NCI-H82 treated with DMSO at 0.1 percent for 48 hours (cell line): Measurements from ENCODE around the gene PGGHG.
"Not testable (repeated sequence)": the region's sequence is repeated elsewhere in the genome, so short reads cannot be mapped to it uniquely, and the experiment has no call there.

Experiments
- DNase-seq: peaks from one replicate; lab custom pipeline; 2025; ENCODE audit not compliant: unreplicated experiment; lab: John Stamatoyannopoulos, UW

The PGGHG gene

DNA sequence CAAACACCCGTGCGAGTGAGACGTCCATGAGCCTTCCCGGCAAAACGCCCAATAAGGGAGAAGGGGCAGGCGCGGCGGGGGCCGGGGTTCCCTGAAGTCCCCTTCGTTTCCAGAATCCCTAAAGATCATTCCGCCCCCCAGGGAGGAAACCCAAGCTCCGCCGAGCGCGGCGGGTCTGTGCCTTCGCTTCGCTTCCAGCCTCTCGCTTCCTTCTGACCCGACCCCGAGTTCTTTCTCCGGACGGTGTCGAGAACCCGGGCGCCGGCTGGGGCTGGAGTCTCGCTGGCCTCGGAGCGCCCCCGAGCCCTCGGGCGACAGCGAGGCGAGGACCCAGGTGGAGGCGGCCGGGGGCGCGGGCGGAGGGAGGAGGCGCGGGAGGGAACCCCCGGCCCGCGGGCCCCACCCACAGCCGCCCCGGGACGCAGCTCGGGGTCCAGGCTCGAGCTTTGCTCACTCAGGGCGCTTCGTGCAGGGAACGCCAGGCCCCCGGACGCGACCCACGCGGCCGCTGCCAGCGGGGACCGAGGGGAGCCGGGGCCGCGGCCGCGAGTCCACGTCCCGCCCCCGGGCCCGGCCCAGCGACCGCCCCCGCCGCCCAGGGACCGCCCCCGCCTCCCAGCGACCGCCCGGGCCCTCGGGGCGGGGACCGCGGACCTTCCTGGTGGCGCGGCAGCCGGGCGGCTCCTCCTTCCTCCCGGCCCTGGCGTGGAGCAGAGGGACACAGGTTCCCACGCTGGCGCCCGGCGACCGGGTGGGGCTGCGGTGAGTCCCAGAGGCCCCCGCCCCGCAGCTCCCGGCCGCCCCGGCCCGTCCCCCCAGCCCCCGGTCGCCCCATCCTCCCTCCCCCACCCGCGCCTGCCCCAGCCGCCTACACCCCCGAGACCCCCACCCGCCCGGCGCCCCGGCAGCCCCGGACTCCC lies at the start of gene PGGHG:
Gene PGGHG (plus strand): TSS at position 649 of the 920 bp plus-strand sequence. CDS start 691 bp downstream, outside the sequence.
- DNase-seq, result no peak

DNA sequence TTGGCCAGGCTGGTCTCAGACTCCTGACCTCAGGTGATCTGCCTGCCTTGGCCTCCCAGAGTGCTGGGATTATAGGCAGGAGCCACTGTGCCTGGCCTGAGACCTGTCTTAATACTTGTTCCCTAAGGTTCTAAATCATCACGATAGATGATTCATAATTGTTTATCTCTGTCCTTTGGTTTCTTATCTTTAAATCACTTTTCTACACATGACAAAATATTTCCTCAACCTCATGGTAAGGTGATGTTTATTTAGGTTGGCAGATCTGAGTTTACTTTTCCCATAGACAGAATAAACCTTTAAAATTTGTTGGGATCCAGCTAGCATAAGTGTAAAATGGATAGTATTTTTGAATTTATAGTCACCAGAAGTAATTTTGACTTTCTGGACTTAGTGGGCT lies 48.6 kb upstream of the PGGHG start:
- DNase-seq, result no peak

- no peak for DNase-seq
These were observed 47.3 kb upstream of the PGGHG start for GRCh38 chr11:241634-242033.

GRCh38 chr11:244376-244775 lies 44.5 kb upstream of the PGGHG start:
- DNase-seq, result no peak

DNA sequence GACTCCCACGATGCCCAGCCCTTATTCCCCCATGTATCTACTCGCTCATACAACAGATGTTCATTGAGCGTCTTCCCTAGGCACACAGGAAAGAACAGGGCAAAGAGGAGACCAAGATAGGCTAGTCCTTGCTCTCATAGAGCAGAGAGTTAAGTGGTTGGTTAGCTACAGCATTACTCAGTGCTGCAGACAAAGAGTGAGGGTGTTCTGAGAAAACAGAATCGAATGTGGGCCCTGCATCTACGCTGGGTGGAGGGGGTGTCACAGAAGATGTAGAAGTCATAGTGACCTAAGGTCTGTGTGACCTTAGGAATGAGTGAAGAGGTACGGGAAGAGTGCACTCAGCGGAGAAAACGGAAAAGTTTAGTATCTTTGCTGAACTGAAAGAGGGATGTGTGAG lies 39.9 kb upstream of the PGGHG start:
- DNase-seq, result no peak

DNA sequence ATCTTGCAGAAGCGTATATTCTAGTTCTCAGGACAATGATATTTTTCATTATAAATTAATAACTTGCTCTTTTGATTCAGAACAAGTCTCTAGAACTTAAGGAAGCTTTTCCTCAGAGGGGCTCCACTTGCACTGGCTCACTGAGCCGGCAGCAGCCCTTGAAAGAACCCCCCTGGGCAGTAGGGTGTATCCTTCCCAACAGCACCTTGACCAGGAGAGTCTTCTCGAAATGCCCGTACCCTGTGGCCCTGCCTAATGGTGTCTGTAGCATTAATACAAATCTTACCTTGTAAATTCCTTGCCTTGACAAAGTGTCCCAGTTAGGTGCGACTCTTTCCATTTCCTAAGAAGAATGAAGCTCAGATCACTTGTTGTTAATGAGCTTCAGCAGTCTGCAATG lies 38.7 kb upstream of the PGGHG start:
- no peak for DNase-seq

DNA sequence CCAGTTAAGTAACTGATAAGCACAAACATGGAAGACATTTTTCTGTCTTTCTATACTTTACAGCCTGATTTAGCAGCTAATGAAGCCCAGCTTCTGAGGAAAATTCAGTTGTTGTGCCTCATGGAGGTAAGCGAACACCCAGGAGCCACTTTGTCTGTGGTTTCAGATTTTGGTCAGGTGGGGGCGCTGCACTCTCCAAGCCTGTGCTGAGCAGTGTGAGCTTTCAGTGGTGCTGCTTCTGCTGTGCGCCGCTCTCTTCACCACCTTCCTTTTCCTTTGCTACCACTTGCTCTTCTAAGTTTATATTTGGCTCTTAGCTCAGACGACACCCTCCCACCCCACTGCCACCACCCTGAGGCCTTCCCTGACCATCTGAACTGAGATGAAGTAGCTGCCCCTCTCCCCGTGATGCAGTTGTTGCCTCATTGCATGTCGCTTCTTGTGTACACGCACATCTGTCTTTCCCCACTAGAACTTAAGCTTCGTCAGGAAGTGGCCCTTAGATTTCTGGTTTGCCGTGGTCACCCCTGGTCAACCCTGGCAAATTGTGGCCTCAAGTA lies 38.1 kb upstream of the PGGHG start:
- no peak for DNase-seq

DNA sequence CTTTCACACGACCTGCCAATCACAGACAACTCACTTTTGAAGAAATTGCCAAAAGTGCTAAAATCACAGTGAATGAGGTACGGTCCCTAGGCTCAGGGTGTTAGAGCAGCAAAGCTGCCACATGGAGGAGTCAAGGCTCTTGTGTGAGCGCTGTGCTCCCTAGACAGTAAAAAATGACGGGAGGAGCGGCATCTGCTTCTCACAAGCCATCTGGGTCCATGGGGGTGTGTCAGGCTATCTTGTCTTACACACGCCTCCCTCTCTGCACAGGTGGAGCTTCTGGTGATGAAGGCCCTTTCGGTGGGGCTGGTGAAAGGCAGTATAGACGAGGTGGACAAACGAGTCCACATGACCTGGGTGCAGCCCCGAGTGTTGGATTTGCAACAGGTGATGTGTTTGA lies 37.4 kb upstream of the PGGHG start:
- no peak for DNase-seq

DNA sequence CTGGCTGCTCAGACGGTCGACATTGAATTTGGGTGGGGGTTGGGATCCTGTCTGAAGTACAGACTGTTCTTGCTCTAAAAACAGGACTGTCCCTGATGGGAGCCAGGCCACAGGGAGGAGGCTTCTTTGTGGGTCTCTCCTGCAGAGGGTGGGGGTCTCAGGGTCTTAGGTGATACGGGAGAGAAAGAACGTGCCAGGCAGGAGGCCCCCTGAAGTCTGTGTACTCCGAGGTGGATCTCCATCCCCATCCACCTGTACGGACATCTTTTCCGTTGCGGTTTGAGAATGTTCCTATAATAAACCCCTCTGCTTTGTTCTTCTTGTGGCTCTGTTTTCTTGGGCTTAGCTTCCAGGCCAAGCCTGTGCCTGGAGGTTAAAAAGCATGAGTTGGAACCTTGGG lies 36.3 kb upstream of the PGGHG start:
- no peak for DNase-seq

DNA sequence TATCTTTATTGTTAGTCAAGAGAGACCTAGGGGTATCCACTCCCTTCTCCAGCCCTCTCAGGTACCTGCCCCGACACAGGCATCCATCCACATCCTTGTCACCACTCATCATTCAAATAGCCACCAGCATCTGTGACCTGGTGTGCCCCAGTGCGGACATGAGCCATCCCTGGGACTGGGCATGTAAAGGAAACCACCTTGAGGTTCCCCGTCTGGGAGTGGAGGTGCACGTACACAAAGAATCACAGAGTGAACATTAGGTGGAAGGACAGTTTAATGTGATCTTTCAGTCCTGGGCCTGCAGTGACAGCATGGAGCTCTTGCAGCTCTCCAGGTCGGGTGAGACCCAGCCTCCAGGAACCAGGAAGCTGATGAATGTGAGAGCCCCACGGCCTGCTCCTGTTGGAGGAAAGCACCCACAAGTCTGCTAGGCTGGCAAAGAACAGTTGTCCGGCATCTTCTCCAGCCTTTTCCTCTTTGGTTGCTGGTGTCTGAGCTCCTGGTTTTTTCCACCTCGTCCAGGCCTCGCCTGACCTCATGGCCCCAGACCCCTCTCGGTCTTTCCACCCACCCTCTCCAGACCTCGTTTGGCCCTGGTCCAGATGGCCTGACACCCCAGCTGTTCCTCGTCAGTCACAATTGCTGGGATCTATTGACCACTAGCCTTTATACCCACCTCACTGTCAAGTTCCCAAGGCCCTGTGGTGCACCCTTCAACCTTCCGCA lies 35.6 kb upstream of the PGGHG start:
- DNase-seq, result no peak

GRCh38 chr11:253886-254270 lies 35.0 kb upstream of the PGGHG start:
- DNase-seq, result no peak

DNA sequence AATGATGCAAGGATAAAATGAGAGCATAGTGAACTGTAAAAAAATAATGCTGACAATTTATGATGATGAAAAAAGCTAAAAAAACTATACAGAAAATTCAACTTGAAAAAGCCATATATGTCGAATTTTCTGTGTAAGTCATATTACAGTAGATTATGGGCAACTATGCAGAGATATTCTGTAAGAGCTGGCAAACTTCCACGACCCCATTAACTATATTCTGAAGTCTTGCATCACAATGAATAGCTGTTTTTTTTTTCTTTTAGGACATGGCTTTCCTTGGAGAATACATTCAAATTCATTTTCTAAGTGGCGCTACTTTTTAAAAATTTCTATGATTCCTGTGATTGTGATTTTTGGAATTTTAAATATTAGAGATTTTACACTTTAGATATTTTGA lies 33.8 kb upstream of the PGGHG start:
- DNase-seq, result no peak

GRCh38 chr11:255816-256215 lies 33.1 kb upstream of the PGGHG start:
- no peak for DNase-seq

DNA sequence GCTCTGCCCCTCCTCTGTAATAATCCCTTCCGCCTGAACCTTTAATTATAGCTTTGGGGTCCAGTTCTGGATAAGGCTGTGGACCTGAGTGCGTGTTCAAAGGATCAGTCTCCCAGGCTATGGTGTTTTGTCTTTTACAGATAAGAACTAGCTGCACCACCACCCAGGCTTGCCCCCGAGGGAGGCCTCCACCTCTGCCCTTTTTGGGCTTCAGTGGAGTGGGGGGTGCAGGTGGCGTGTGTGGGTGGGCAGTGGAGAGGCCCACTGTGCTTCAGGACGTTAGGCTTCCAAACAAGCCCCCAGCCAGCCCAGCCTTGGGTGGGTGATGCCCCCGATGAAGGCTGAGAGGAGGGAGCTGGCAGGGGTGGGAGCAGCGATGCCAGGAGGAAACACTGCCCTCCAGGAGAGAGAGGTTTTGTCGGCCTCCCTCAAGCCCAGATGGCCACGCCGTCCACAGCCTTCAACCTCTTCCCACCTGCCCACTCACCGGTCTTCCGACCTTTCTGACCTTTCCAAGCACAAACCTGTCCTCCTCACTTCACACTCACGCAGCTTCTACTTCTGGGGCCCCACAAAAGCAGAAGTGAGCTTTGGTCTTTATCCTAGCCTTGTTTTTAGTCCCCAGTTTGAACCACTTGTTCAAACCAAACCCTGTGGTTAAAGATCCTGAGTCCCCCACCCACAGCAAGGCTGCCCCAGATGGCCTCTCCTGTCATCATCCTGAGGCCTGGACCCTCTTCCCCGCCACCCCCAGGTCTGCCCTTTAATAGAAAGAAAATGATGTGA lies 31.8 kb upstream of the PGGHG start:
- no peak for DNase-seq

DNA sequence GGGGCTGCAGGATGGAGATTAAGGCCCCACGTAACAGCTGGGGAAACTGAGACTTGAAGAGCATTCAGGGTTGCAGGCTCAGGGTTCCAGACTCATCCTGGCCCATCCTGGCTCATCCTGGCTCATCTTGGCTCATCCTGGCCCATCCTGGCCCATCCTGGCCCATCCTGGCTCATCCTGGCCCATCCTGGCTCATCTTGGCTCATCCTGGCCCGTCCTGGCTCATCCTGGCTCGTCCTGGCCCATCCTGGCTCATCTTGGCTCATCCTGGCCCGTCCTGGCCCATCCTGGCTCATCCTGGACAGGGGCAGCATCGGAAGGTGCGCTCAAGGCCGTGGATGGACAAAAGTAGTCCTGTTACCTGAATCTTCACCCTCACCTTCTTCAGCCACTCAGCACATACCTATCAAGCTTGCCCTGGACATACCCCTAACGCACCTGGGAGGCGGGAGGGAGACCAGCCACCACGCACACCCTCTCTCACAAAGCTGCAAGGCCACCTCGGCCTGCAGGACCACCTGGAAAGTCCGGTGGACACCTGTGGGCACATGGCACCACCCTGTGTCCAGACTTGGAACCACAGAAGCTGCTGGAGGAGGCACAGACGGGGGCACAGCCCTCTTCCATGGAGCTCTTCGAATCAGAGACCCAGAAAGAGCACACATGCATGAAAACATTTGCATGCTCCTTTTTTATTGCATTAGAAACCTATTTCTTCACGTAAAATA lies 31.0 kb upstream of the PGGHG start:
- no peak for DNase-seq

DNA sequence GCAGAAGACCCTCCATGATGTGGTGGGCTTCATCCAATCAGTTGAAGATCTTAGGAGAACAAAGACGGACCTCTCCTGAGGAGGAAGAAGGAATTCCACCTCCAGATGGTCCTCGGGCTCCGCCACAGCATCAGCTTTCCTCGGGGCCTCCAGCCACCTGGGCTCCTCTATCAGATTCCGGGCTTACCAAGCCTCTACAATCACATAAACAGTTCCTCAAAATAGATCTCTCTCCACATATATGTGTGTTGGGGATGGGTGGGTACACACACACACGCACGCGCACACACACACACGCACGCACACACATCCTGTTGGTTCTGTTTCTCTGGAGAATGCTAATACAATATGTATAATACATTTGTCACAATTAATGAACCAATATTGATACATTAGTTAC lies 29.5 kb upstream of the PGGHG start:
- no peak for DNase-seq

- DNase-seq, result no peak
These were observed 27.3 kb upstream of the PGGHG start for GRCh38 chr11:261624-262023.

- DNase-seq, result no peak
These were observed 22.1 kb upstream of the PGGHG start for GRCh38 chr11:266676-267439.

GRCh38 chr11:267491-267994 lies 21.4 kb upstream of the PGGHG start:
- no peak for DNase-seq

GRCh38 chr11:268716-269145 lies 20.2 kb upstream of the PGGHG start:
- not testable (repeated sequence) for DNase-seq
